Muscle layer of duodenum (tissue), 2 donors: ENCODE data around the gene HIVEP3.

Experiments
- H3K27ac ChIP-seq: one replicate; pipeline ENCODE4 v1.7.0; 2013; ENCODE audit warnings: mild to moderate bottlenecking, low read length
- H3K27me3 ChIP-seq: one replicate; pipeline ENCODE4 v1.7.0; 2013; ENCODE audit warnings: low read depth, mild to moderate bottlenecking, control low read depth, low read length
- H3K36me3 ChIP-seq, 2 donors: one replicate each; pipeline ENCODE4 v1.7.0; 2013; ENCODE audit warnings: low read length in 2 of 2, control low read depth in 1 of 2, mild to moderate bottlenecking in 1 of 2; ENCODE audit not compliant: insufficient read depth in 2 of 2, control insufficient read depth in 1 of 2
- H3K4me1 ChIP-seq, 2 donors: one replicate each; pipeline ENCODE4 v1.7.0; 2013; ENCODE audit warnings: low read length in 2 of 2, mild to moderate bottlenecking in 2 of 2, control low read depth in 1 of 2, moderate library complexity in 1 of 2; ENCODE audit not compliant: insufficient read depth in 2 of 2, control insufficient read depth in 1 of 2
- H3K4me3 ChIP-seq, 2 donors: one replicate each; pipeline ENCODE4 v1.7.0; 2013; ENCODE audit warnings: low read length in 2 of 2, low read depth in 1 of 2, mild to moderate bottlenecking in 1 of 2
- H3K9me3 ChIP-seq, 2 donors: one replicate each; pipeline ENCODE4 v1.7.0; 2013; ENCODE audit warnings: low read length in 2 of 2, control low read depth in 1 of 2, mild to moderate bottlenecking in 1 of 2; ENCODE audit not compliant: control insufficient read depth in 1 of 2
- donor health status: healthy.

HIVEP3 gene

DNA sequence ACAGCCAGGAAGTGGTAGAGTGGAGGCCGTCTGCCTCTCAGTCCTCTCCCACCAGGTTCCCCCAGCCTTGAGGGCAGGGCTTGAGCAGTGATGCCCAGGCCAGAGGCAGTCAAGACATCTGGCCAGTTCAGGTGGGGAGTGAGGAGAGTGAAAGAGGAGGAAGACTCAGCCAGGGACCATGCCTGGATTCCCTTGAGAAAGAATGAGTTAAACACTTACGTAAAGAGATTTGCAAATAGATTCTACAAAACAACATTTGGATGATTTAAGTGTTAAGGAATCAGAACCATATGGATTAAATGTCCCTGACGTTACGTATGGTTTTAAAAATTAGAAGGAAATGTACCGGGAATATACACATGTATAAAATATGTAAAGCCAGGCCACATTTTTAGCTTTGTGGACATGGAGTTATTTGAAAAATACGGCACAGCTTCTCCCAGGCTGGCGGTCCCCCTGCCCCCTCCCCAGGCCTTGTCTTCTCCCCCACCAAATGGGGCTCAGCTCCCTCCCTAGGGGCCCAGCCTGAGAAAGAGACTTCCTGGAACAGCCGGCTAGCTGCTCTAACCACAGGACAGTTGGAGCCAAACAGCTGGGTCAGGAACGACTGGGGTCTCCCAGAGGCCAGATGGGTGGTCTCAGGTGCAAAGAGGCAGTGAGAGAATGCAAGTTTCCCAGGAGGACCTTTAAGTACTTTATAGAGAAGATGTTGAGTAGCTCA, 245.9 kb downstream of the HIVEP3 start:
- Histone ChIP-seq H3K4me3 (no peak overlapping the region), H3K27me3 (no peaks in the 10 kb centered on the region), H3K36me3 (no peaks in the 10 kb centered on the region), H3K27ac (no peak overlapping the region), H3K4me1 (peaks cover 0 to under 1% of the 10 kb centered on the region in 2 donors), H3K9me3 (no peaks in the 10 kb centered on the region)

DNA sequence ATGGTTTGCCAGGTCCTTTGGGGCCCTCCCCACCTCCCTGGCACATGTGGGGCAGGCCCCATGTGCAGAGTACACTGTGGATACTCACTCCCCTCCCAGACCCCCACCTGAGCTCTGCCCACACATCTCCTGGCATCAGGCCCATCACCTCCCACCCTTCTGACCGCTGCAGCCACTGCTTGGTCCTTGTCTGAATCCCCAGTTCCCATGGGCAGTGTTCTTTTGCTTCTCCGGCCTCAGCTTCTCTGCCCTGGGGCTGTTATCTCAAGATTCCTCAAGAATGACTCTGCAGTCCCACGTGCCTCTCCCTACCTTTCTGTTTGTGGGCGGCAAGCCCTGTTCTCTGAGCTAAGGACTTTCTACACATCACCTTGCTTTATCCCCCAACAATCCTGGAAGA, 246.5 kb downstream of the HIVEP3 start:
- Histone ChIP-seq H3K9me3 (no peaks in the 10 kb centered on the region), H3K4me3 (no peak overlapping the region), H3K27ac (no peak overlapping the region), H3K36me3 (no peaks in the 10 kb centered on the region), H3K27me3 (no peaks in the 10 kb centered on the region), H3K4me1 (no peaks in the 10 kb centered on the region)

DNA sequence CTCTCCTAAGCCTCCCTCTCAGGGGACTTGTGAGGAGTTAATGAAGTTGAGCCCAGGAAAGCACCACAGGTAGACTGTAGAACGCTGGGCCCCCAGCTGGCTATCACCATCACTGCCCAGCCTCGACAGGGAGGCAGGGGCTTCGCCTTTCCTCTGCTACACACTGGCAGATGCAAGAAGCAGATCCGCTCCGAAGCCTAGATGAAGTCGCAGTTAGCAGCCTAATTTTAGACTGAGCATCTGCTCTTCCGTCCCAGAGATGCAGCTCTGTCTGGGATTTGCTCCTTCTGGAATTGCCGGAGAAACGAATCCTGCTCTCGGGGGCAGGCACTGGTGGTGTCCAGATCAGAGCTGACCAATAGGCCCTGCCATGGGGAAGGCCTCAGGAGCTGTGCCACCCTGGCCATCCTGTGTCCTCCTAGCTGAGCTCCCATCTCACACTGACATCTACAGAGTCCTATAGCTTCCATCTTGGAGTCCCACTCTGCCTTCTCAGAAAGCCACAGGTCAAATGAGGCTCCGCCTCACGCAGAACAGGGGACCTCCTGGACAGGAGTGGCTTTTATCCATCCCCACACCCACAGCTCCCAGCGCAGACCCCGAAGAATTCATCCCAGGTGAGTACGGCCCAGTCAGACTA, 247.5 kb downstream of the HIVEP3 start:
- Histone ChIP-seq H3K9me3 (no peaks in the 10 kb centered on the region), H3K27me3 (no peaks in the 10 kb centered on the region), H3K4me3 (no peak overlapping the region), H3K36me3 (no peaks in the 10 kb centered on the region), H3K4me1 (no peaks in the 10 kb centered on the region), H3K27ac (no peak overlapping the region)

DNA sequence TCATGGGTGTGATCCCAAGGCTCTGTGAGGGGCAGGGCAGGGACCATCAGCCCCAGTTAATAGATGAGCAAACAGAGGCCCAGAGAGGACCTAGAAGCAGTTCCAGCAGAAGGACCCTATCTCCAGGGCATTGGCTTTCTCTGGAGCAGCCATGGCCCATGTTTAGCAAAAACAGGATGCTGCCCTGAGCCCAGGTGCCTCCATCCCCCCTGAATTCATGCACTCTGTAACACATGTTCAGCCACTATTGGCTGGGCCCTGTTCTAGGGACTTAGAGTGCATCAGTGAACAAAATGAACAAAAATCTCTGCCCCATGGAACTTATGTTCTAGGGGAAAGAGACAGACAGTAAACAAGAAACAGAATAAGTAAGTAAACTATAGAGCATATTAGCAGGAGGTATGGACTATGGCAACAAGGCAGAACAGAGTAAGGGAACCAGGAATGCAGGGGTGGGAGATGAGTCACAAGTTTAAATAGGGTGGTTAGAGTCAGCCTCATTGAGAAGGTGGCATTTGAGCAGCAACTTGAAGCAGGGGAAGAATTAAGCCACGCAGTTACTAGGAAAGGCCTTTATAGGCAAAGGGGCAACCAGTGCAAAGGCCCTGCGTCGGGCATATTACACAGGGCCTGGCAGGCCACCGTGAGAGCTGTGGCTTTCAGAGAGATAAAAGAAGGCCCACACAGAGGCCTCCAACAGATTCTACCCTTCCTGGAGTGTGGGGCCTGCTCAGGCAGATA, 248.3 kb downstream of the HIVEP3 start:
- no peaks in the 10 kb centered on the region for H3K4me1 ChIP-seq
- H3K9me3 ChIP-seq, result no peaks in the 10 kb centered on the region
- no peak overlapping the region for H3K27ac ChIP-seq
- no peak overlapping the region for H3K4me3 ChIP-seq
- no peaks in the 10 kb centered on the region for H3K27me3 ChIP-seq
- H3K36me3 ChIP-seq, result no peaks in the 10 kb centered on the region

DNA sequence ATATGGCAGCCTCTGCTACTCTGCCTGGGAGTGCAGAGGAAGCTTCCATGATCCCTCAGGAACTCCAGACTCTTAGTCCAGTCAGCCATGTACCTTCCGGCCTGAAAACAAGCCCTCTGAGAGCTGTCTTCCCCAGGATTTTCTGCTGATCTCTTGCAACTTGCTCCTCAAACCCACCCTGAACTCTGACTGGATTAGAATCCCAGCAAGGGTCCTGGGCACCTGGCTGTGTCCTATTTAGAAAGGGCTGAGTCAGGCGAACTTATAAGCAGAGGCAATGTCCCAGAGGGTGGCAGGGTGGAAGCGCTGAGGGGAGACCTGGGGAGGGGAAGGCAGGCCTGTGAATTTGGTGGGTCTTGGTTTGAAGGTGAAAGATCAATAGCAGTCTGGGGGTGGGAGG, 249.8 kb downstream of the HIVEP3 start:
- no peaks in the 10 kb centered on the region for H3K27me3 ChIP-seq
- H3K4me3 ChIP-seq, result no peak overlapping the region
- H3K27ac ChIP-seq, result no peak overlapping the region
- no peaks in the 10 kb centered on the region for H3K36me3 ChIP-seq
- H3K4me1 ChIP-seq, result no peaks in the 10 kb centered on the region
- H3K9me3 ChIP-seq, result no peaks in the 10 kb centered on the region

DNA sequence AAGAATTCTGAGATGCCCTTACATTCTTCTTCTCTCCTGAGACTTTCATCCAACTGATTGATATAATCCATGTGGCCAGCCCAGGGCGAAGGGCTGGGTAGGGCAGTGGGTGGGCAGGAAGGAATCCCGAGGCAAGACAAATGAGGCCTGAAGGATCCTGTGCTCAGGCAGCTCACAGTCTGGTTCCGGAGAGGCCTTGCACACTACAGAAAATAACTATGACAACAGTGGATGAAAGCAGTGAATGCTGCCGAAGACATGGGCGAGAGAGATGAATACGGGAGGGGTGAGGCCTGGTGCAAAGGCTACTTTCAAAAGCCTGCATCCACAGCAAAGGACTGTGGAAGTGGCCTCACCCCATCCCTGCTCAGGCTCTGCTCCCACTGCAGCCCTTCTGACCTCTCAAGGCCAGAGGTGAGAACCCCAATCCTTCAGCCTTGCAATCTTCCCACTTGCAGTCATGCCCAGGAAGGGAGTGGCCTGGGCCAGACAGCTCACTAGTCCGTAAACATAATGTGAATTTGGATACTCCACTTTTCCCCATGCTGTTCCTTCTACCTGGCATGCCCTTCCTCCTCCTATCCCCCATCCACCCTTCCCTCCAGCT, 250.6 kb downstream of the HIVEP3 start:
- no peak overlapping the region for H3K27ac ChIP-seq
- no peaks in the 10 kb centered on the region for H3K27me3 ChIP-seq
- no peak overlapping the region for H3K4me3 ChIP-seq
- peaks cover 0 to under 1% of the 10 kb centered on the region in 2 donors for H3K4me1 ChIP-seq
- no peaks in the 10 kb centered on the region for H3K9me3 ChIP-seq
- H3K36me3 ChIP-seq, result no peaks in the 10 kb centered on the region

DNA sequence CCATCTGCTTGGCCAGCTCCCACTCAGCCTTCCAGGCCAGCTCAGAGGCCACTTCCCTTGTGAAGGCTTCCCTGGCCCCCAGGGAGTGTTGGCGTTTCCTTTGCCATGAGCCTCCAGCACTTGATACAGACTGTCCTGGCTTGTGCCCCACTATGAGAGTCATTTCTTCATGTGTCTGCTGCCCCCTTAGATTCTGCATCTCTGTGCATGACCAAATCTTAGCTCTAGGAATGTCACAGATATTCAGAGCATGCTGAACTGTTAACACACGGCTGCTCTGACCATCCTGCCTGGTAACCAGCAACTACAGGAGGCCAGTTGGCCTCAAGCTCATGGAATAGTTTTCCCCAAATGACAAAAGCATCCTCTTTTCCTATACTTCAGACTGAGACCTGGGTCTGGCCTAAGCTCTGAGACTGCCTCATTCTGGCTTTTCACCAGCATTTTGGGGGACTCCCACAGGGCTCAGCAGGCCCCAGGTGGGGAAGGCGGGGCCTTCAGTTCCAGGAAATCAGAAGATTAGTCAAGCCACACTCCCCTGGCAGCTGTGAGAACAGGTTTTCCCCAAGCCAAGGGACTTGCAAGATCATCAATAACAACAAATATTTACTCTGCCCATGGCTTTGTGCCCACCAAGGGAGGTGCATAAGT, 251.6 kb downstream of the HIVEP3 start:
- no peak overlapping the region for H3K4me3 ChIP-seq
- H3K27ac ChIP-seq, result no peak overlapping the region
- no peaks in the 10 kb centered on the region for H3K36me3 ChIP-seq
- peaks cover 0 to 3% of the 10 kb centered on the region in 2 donors for H3K4me1 ChIP-seq
- no peaks in the 10 kb centered on the region for H3K27me3 ChIP-seq
- H3K9me3 ChIP-seq, result no peaks in the 10 kb centered on the region

DNA sequence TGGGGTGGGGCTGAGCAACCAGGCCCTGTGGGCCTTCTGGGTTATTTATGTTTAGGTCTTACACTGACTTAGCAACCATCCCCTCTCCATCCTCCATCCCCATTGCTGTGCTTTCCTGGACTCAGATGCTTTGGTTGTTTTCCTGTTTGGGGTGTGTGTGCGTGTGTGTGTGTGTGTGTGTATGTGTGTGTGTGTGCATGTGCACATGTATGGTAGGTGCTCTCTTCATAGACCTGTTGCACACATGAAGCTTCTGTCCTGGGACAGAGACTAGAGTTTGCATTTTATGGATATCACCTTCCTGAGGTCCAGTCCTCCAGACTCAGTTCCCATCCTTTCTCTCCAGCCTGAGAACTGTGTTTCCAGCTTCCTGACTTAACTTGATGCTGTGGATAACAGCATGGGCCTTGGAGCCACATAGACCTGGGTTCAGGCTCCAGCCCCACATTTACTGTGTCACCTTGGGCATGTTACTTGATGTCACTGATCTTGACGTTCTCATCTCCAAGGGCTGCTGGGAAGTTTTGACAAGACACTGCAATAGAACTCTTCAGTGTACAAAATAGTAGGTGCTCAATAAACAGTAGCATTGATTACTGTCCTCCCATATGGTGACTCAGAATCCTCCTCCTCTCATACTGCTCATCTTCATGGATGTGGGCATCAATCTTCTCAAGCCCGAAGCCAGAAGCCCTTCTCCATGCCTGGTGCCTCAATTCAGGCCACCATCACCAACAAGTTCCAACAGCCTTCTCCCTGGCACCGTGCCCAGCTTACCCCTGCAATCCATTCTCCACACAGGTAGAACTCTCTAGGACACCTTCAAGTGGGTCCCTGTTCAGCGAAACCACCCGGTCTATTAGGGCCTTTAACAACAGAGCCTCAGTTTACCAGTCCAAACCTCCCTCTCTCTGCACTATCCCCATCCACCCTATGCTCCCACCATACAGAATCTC, 252.5 kb downstream of the HIVEP3 start:
- Histone ChIP-seq H3K9me3 (no peaks in the 10 kb centered on the region), H3K4me1 (peaks cover 0 to 8% of the 10 kb centered on the region in 2 donors), H3K36me3 (no peaks in the 10 kb centered on the region), H3K27ac (no peak overlapping the region), H3K4me3 (no peak overlapping the region), H3K27me3 (no peaks in the 10 kb centered on the region)

DNA sequence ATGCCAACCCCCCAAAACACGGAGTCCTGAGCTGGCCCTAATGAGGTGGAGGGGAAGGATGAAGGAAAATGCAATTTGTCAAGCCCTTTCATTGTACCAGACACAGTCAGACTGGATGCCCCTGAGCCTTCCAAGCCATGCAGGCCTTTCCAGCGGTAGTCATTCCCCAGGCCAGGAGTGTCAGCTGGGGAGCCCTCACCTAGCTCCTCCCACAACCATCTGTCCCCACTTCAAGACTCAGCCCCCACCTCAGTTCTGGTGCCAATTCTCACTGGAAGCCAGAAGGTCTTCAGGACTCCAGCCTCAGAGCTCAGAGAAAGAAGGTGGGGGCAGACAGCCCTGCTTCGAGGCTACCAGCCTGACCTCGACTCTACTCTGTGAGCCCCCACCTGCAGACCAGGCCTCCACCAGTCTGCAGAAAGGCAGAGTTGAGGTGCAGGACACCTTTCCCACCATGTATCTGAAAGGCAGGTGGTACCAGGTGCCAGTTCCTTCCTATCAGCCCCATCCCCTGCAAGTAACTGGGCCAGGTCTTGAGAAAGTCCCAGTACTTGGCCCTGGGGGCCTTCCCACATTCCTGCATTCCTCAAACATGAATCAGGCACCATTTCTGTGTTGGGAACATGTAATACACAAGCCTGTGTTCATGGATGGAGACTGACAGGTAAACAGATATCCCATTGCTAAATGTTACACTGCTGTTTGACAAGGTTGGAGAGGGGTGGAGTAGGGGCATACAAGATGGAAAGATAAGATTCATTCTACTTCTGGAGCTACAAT, 253.7 kb downstream of the HIVEP3 start:
- H3K4me3 ChIP-seq, result no peak overlapping the region
- H3K36me3 ChIP-seq, result no peaks in the 10 kb centered on the region
- no peaks in the 10 kb centered on the region for H3K27me3 ChIP-seq
- H3K4me1 ChIP-seq, result peaks cover 0 to 10% of the 10 kb centered on the region in 2 donors
- no peaks in the 10 kb centered on the region for H3K9me3 ChIP-seq
- no peak overlapping the region for H3K27ac ChIP-seq
